ENCODE results near the gene TMEM273. TPM values are rescaled to one million over a fixed set of nuclear protein-coding genes. Genes with fewer than 3 reads are reported as not detected.

The TMEM273 gene
- polyA plus RNA-seq, 1 of the 3 experiments (the other 2 are of a cell fraction): not detected

- CTCF ChIA-PET: interaction anchor here (1.2 to 1.4 kb wide), 2 partner anchors 15 to 18 kb away, joined by 3 read pairs; no protein-coding TSS in a partner anchor
Observed at GRCh38 chr10:49179699-49180443, 8.3 kb downstream of the TMEM273 start.

More at GRCh38 chr10:49179699-49180443, 8.3 kb downstream of the TMEM273 start:
- H2AFZ ChIP-seq (ENCODE audit: low read depth): no peak overlapping the region
- H3K4me3 ChIP-seq (ENCODE audit: low read depth in 2 of 2, low read length in 1 of 2): no peak overlapping the region
- H3K4me1 ChIP-seq (ENCODE audit: control insufficient read depth in 1 of 2, insufficient read depth in 2 of 2, low read depth in 1 of 2, low read length in 1 of 2): peaks cover 0 to 2% of the 10 kb centered on the region in 2 experiments; a peak in 1 of 4 replicates
- H3K9me2 ChIP-seq: 0 out of 2 replicates have a peak, but pooled peaks cover 2% of the 10 kb centered on the region
- TF ChIP-seq TEAD4 (IDR thresholded peaks at IDR 0.05; ENCODE audit: borderline replicate concordance, insufficient read depth) (no peak), NRF1 (IDR thresholded peaks at IDR 0.05; ENCODE audit: low read depth, low read length) (no peak), IRF3 (IDR thresholded peaks at IDR 0.05; ENCODE audit: low read depth, low read length) (no peak), JUND (IDR thresholded peaks at IDR 0.05) (no peak), POLR2AphosphoS5 (IDR thresholded peaks at IDR 0.05; ENCODE audit: low read depth, low read length) (no peak), YY1 (IDR thresholded peaks at IDR 0.05; ENCODE audit: low read depth) (no peak), MEF2A (IDR thresholded peaks at IDR 0.05; ENCODE audit: borderline replicate concordance, low read depth) (no peak), ZBTB33 (IDR thresholded peaks at IDR 0.05; ENCODE audit: borderline replicate concordance, low read depth) (no peak), CTCF (IDR thresholded peaks at IDR 0.05) (no peak)
- H3K9me3 ChIP-seq: no peaks in the 10 kb centered on the region
- H3K27ac ChIP-seq (ENCODE audit: low read depth in 2 of 2, low read length in 1 of 2): no peak overlapping the region
- H3F3A ChIP-seq (replicated peaks; ENCODE audit: insufficient read depth): no peaks in the 10 kb centered on the region
- 36% methylated on average over 9 of the region's 10 CpGs for WGBS (ENCODE audit: low lambda C conversion rate)
- H3K9ac ChIP-seq: no peak overlapping the region
- no peaks in the 10 kb centered on the region for H3K79me2 ChIP-seq (ENCODE audit: insufficient read depth)
- H4K20me1 ChIP-seq (ENCODE audit: insufficient read depth): no peaks in the 10 kb centered on the region
- POLR2A ChIA-PET: no interaction called here
- no peaks in the 10 kb centered on the region for H3K27me3 ChIP-seq (ENCODE audit: insufficient read depth)
- DNase-seq: no peak
- no peak overlapping the region for H3K4me2 ChIP-seq
- no peaks in the 10 kb centered on the region for H3K36me3 ChIP-seq (replicated peaks in 1 of 2; ENCODE audit: control insufficient read depth in 1 of 2, insufficient read depth in 2 of 2, low read length in 1 of 2)

All from SK-N-SH (cell line).